HUDEP-2 (cell line): ENCODE data around the gene SLC30A1.
"Not testable (repeated sequence)": the region's sequence is repeated elsewhere in the genome, so short reads cannot be mapped to it uniquely, and the experiment has no call there.

Experiments used
- DNase-seq, 76 experiments: peaks; one replicate each; lab custom pipeline; 2025; ENCODE audit not compliant: unreplicated experiment in 76 of 76; lab: John Stamatoyannopoulos, UW

Gene SLC30A1

GRCh38 chr1:211551638-211552460, 27.1 kb downstream of the SLC30A1 start:
- DNase-seq, result no peak

DNA sequence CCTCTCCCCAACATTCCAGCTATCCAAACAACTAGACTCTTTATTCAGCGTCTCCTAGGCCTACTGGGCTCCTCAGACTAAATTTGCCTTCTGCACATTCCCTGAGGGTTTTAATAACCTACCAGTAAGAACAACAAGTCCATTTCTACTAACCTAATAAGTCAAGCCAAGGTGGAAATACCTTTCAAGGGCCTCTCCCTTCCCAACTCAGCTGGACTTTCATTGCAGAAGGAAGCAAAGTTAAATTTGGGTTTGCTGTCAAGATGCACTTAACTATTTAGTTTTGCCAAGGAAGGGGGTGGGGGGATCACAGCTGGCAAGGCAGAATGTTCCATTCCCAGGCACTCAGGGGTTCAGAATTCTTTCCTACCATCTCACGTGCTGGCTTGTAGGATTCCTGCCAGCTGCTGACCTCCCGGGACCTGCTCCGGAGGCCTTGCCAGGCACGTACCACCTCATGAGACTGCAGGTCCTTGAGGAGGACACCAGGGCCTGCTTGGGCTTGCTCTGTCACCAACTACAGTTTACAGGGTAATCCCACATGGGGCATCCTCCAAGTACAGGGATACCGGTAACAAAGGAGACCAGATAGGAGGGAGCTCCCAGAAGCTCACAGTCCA, 29.8 kb downstream of the SLC30A1 start:
- DNase-seq, result no peak

DNA sequence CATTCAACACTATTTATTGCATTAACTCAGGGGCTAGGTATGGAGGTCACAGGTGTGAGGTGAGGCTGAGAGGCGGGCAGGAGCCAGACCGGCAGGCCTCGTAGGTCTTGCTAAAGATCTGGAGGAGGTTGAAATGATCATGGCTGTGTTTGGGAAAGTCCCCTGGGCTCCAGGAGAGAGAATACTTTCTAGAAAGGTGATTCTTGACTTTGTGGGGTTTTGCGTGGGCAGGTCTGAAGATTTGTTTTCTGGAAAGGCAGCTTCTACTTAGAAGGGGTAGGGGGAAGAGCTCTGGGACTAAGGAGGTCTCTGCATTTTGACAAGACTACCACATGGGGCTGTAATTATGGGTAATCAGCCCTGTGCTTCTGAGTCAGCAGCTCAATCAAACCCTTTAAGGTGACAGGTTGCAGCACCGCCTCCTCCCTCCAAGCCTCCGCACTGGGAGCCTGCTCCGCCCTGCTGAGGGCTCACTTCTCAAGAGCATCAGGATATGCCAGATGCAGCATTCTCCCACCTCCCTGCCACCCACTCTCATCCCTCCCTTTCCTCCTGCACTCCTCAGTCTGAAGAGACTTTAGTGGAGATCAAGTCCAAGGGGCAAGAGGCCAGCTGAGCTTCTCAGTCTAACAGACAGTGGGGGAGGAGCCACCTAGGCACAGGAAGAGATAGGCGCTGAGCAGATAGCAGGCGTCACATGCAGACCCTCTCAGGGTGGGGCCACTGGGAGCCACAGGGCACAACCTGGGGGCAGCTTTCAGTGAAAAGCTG, 30.5 kb downstream of the SLC30A1 start:
- DNase-seq, result peak in 44 of 76 experiments; percentile 8 to 76 (median 36)

DNA sequence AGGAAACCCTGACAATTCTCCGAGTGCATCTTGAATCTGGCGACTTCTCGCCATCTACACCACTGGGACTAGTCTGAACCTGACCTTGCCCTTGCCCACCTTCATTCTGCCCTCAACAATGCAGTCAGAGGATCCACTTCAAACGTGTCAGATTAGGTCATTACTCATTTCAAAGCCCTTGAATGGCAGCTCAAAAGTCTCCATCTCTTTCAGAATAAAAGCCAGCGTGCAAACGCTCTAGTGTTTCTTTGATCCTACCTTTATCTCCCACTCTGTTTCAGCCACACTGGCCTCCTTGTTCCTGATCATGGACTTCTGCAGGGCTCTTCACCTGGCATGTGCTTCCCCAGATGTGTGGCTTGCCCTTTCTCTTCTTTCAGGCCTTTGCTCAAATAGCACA, 31.3 kb downstream of the SLC30A1 start:
- no peak for DNase-seq

DNA sequence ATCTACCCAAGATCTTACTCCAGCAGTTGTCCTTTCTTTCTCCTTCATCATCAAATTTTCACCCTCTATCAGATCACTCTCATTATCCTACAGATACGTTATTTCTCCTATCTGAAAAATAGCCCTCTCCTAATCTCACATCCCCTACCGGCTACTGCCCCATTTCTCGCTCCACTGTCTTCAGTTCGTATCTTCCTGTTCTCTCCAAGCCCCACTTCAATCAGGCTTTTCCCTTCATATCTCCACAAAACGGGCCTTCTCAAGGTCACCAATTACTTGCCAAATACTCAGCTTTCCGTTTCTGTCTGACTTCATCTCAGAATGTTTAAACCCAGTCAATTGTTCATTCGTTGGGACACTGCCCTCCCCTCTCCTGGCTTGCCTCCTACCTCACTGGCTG, 32.4 kb downstream of the SLC30A1 start:
- no peak for DNase-seq

DNA sequence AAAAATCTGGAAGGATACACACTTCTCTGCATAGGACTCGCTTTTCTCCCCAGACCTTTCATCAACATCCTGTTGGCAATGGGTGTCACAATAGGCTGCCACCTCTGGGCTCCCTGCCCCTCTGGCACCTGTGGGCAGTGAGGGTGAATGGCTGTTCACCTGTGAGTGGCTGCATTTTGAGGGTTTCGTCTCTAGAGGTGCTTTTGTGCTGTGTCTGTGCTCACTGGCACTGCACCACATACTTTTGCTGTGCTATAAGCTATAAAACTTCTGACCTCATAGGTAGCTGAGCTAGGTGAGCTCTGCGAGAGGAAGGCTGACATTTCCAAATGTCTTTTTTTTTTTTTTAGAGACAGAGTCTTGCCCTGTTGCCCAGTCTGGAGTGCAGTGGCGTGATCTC, 35.9 kb downstream of the SLC30A1 start:
- no peak for DNase-seq

GRCh38 chr1:211541720-211542477, 37.1 kb downstream of the SLC30A1 start:
- DNase-seq, result no peak

- DNase-seq, result no peak
Measured at GRCh38 chr1:211541278-211541677, 37.7 kb downstream of the SLC30A1 start.

- not testable (repeated sequence) for DNase-seq
Measured at GRCh38 chr1:211540824-211541223, 38.1 kb downstream of the SLC30A1 start.

GRCh38 chr1:211538287-211538686, 40.7 kb downstream of the SLC30A1 start:
- DNase-seq, result no peak

- peak in 54 of 76 experiments; percentile 4 to 80 (median 37) for DNase-seq
Measured at GRCh38 chr1:211537253-211537652, 41.7 kb downstream of the SLC30A1 start.

DNA sequence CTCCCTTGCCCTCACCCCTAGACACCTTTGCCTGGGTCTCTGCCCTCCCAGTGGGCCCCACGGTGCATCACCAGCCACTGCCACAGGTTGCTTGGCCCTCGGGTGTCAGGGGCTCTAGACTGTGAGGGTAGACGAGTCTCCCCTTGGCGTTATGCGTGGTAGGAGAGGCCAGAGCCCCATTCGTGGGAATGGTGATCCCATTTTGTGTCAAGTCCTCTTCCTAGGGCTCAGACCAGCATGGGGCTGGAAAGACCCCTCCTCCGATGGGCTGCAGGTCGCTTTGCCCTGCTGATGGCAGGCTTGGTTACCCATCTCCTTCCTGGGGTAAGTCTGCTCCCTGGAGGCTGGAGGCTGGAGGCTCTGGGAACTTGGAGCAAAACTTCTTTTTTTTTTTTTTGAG, 42.4 kb downstream of the SLC30A1 start:
- DNase-seq, result no peak

GRCh38 chr1:211535346-211535745, 43.6 kb downstream of the SLC30A1 start:
- no peak for DNase-seq

GRCh38 chr1:211534545-211535291, 44.2 kb downstream of the SLC30A1 start:
- no peak for DNase-seq

- DNase-seq, result no peak
Measured at GRCh38 chr1:211532088-211532444, 46.9 kb downstream of the SLC30A1 start.

DNA sequence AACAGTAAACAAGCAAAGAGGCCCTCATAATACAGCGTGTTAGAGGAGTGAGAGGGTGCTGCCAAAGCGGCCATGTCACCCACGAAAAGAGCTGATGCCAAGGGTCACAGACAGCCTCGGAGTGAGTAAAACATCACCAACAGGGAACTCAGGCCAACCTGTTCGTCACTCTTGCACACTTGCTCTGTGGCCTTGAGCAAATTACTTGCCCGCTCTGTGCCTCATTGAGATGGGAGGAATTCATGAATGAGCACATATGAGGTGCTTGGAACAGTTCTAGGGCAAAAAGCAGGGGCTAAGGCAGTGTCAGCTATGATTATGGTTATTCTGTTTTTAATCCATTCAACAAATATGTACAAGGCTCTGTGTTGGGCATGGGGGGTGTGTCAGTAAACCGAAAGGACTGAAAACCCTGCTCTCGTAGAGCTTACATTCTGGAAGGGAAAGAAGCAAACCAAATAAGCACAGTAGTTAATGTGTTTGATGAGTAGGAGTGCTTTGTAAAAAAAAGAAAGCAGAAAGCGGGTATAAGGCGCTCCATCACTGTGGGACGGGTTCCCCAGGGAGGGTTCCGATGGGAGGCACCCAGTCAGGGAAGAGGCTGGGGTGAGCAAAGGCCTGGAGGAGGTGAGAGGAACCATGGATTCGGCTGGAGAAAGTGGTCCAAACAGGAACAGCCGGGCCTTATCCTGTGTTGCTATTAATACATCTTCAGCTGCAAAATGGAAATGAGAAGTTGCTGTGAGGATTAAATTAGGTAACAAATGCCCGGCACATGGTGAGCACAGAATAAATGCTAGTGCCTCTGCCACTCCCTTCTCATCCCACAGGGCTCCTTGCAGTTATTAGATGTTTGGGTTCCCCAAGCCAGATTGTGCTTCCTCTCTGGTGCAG, 47.5 kb downstream of the SLC30A1 start:
- DNase-seq, result no peak

DNA sequence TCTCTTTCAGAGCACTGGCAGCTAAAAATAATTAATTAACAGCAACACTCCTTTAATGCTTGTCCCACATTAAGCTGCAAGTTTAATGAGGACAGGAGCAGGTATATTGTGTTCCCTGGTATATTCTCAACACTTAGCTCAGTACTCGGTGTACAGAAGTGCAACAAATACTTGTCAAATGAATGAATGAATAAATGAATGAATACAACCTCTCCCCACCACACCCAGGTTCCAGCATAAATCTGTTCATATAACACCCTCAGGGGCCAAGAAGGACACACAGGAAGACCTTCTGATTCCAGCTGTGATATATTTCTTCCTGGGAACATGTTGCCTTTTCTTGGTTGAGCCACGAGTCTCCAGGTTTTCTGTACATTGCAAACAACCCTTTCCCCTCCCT, 48.9 kb downstream of the SLC30A1 start:
- DNase-seq, result no peak

DNA sequence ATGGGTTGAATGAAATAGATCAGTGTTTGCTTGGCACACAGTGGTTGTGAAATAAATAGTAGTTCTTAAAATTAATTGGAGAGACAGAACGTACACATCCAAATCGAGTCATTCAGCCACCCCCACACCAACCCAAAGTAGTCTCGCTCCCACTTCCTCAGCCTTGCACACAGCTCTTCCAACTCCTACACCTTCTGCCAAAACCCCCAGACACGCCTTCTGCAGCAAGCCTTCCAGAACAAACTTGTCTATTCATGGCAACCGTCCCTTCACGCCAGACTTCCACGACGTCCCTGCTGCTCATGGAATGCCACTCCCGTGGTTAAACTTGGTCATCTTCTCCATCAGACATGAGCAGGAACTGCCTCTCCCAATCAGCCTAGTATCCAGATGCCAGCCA, 49.5 kb downstream of the SLC30A1 start:
- DNase-seq, result no peak

DNA sequence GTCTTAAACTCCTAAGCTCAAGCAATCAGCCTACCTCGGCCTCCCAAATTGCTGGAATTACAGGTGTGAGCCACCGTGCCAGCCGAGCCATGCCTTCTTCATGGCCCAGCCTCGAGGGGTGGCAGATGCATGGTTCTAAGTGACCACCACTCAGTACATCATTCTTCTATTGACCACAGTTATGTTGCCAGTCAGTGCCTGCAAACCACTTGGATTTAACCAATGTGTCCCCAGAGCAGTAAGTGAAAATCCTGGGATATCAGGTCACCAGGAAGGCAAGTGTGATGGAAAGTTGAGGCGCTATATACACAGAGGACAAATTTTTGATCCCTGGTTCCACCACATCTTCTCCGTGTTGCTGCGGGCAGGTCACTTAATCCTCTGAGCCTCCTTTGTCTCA, 50.0 kb downstream of the SLC30A1 start:
- DNase-seq, result no peak
